ENCODE results near the gene RNF141. TPM values are rescaled to one million over a fixed set of nuclear protein-coding genes. Genes with fewer than 3 reads are reported as not detected.
A peak's percentile ranks its signal among the peaks of the same experiment; 100 is the strongest.

Gene RNF141, protein sequence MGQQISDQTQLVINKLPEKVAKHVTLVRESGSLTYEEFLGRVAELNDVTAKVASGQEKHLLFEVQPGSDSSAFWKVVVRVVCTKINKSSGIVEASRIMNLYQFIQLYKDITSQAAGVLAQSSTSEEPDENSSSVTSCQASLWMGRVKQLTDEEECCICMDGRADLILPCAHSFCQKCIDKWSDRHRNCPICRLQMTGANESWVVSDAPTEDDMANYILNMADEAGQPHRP
- total RNA-seq: 10 to 100 TPM; 13.2 to 74.6 (median 43.1) TPM

DNA sequence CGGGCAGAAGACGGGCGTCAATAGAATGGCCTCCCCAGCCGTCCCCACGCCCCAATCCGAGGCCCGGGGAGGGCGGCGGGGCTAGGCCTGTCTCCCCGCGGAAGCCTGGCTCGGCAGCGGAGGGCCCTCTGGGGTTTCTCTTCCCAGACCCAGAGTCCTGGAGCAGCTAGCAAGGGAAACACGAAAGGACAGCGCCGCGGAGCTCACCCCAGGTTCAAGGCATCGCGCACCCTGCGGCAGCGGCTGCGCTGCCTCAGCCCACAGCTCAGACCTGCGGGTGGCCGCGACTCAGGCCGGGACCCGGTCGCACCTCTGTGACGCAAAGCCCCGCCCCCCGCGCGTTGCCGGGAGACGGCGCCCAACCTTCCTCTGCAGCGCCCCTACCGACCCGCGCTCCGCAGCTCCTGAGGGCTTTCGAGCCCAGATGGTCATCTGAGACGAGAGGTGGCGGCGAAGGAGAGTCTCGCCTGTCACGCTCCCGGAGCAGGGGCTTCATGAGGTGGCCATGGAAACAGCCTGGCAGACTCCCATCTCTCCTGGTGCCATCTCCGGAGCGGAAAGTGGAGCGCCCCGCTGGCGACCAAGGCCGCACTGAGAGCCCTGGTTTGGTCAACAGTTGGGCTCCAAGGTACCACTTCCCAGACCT is at the start of gene RNF141:
Gene RNF141, minus strand, starts transcription at position 273 of the 646 bp plus-strand sequence. CDS start 7,029 bp downstream, outside the sequence.
- 0 to 1% methylated on average over 14 to 40 of the region's 54 CpGs for WGBS, 2 donors

DNA sequence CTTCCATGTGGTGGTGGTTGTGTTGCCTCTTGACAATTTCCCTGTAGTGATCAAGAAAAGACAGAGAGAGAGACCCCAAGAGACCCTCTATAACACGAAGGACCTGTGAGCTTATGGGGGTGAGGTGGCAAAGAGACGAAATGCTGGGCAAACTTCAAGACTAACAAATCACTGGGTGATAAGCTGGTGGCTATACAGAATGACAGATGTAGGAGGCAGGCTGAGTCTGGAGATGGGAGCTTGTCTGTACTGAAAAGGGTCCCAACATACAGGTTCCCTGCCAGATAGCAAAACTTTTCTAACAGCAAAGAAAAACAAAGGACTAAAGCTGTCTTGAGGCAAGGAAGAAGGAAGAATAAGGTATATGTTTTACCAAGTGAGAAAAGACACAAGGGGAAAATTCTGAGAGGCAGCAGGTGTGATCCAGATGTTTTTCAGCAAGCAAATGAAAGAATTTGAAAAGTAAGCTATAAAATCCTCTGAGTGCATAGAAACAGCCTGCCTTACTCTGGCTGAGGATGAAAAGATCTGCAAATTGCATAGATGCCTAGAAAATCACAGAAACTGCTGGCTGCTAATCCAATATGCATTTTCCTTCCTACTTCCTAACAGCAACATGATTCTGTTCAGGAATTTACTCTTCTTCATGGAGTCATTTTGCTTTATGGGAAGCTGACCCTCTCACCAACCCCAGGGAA is 49.4 kb upstream of the RNF141 start:
- TF ChIP-seq EP300 (IDR thresholded peaks at IDR 0.05) (no peak), POLR2AphosphoS5 (IDR thresholded peaks at IDR 0.05) (no peak), POLR2A (IDR thresholded peaks at IDR 0.05) (no peak)
- TF ChIP-seq, protein P1, sequence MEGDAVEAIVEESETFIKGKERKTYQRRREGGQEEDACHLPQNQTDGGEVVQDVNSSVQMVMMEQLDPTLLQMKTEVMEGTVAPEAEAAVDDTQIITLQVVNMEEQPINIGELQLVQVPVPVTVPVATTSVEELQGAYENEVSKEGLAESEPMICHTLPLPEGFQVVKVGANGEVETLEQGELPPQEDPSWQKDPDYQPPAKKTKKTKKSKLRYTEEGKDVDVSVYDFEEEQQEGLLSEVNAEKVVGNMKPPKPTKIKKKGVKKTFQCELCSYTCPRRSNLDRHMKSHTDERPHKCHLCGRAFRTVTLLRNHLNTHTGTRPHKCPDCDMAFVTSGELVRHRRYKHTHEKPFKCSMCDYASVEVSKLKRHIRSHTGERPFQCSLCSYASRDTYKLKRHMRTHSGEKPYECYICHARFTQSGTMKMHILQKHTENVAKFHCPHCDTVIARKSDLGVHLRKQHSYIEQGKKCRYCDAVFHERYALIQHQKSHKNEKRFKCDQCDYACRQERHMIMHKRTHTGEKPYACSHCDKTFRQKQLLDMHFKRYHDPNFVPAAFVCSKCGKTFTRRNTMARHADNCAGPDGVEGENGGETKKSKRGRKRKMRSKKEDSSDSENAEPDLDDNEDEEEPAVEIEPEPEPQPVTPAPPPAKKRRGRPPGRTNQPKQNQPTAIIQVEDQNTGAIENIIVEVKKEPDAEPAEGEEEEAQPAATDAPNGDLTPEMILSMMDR (IDR thresholded peaks at IDR 0.05): no peak
- Histone ChIP-seq H3K4me1 (peaks cover 16 to 46% (median 30%) of the 10 kb centered on the region in 4 donors), H3K27me3 (no peaks in the 10 kb centered on the region), H3K4me3 (no peak overlapping the region), H3K27ac (no peak overlapping the region), H3K9me3 (no peaks in the 10 kb centered on the region), H3K36me3 (no peaks in the 10 kb centered on the region)
- WGBS, 2 donors: 74 to 75% methylated on average over 2 of the region's 2 CpGs
- ATAC-seq (ENCODE audit: low FRiP score in 2 of 2): no peak
- DNase-seq: no peak

More for the DNA sequence above, at the start of gene RNF141:
- Histone ChIP-seq H3K27me3 (no peaks in the 10 kb centered on the region), H3K4me3 (peak within 1 kb of the TSS; percentile 72 to 87 (median 74)), H3K36me3 (no peaks in the 10 kb centered on the region), H3K27ac (peak within 1 kb of the TSS; percentile 90 to 95 (median 93)), H3K9me3 (no peaks in the 10 kb centered on the region), H3K4me1 (peaks cover 7 to 16% (median 10%) of the 10 kb centered on the region in 4 donors)
- TF ChIP-seq POLR2A (IDR thresholded peaks at IDR 0.05) (peak; percentile 81 to 98 (median 94)), POLR2AphosphoS5 (IDR thresholded peaks at IDR 0.05) (peak; percentile 97 to 99), EP300 (IDR thresholded peaks at IDR 0.05) (peak in 1 of 4 donors; percentile 78)
- TF ChIP-seq, protein P1 (IDR thresholded peaks at IDR 0.05): peak; percentile 79 to 96 (median 95)
- peak; percentile 99 to 100 for ATAC-seq (ENCODE audit: low FRiP score in 2 of 2)
- DNase-seq: peak; percentile 97 to 100

DNA sequence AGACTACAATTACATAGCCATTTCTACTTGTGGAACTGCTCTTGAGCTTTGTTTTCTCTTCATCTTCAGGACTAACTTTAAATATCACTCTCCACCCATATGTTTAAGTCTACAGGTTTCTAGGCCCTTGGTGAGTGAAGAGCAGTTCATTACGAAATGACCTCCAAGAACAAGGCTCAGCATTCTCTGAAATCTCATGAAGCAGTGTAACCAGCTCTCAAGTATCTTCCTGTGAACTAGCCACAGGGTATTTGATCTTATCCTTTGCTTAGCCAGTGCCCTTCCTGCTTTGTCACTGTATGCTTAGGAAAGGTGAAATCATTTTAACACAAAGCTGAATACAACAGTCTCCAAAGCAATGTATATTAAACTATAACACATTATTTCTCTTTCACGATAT is 47.9 kb upstream of the RNF141 start:
- Histone ChIP-seq H3K27ac (peak overlapping the region in 2 of 4 donors; percentile 21 to 54), H3K9me3 (no peaks in the 10 kb centered on the region), H3K36me3 (no peaks in the 10 kb centered on the region), H3K4me1 (peaks cover 23 to 51% (median 37%) of the 10 kb centered on the region in 4 donors), H3K4me3 (no peak overlapping the region), H3K27me3 (no peaks in the 10 kb centered on the region)
- WGBS, 2 donors: 69 to 71% methylated on average over 2 of the region's 2 CpGs
- peak; percentile 12 to 45 for ATAC-seq (ENCODE audit: low FRiP score in 2 of 2)
- no peak for DNase-seq
- peak in 1 of 4 donors; percentile 75 for TF ChIP-seq EP300 (IDR thresholded peaks at IDR 0.05)
- TF ChIP-seq, protein P1 (IDR thresholded peaks at IDR 0.05): no peak

DNA sequence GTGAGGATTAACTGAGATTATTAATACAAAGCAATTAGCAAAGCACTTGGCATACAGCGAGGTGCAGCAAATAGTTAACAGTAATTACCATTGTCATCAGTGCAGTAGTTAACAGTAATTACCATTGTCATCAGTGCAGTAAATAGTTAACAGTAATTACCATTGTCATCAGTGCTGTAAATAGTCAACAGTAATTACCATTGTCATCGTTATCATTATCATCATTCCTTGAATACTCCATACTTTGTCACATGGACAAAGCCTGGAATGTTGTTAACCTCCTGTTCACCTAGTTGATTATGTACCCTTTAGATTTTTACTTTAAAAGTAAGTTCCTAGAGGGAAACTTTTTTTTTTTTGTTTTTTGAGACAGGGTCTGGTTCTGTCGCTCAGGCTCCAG is 47.0 kb upstream of the RNF141 start:
- Histone ChIP-seq H3K9me3 (no peaks in the 10 kb centered on the region), H3K36me3 (no peaks in the 10 kb centered on the region), H3K27ac (peak overlapping the region in 1 of 4 donors; percentile 63), H3K4me3 (no peak overlapping the region), H3K4me1 (peaks cover 32 to 59% (median 46%) of the 10 kb centered on the region in 4 donors), H3K27me3 (no peaks in the 10 kb centered on the region)
- no peak for TF ChIP-seq POLR2A (IDR thresholded peaks at IDR 0.05)
- no peak for TF ChIP-seq EP300 (IDR thresholded peaks at IDR 0.05)
- TF ChIP-seq, protein P1 (IDR thresholded peaks at IDR 0.05): no peak
- no peak for TF ChIP-seq POLR2AphosphoS5 (IDR thresholded peaks at IDR 0.05)
- DNase-seq (no peak), ATAC-seq (ENCODE audit: low FRiP score in 2 of 2) (no peak)
- WGBS, 2 donors: 87 to 89% methylated on average over 3 of the region's 3 CpGs

Data from upper lobe of left lung (tissue), 6 donors.